ENCODE data around the gene QRSL1. TPM values are rescaled to one million over a fixed set of nuclear protein-coding genes. Genes with fewer than 3 reads are reported as not detected.
"Not testable (repeated sequence)": the region's sequence is repeated elsewhere in the genome, so short reads cannot be mapped to it uniquely, and the experiment has no call there.

QRSL1 gene
- total RNA-seq, 1 donor from 2014 or later = 18.4 TPM

GRCh38 chr6:106694343-106694742, 65.0 kb downstream of the QRSL1 start:
- no peak for TF ChIP-seq CTCF (IDR thresholded peaks at IDR 0.05; ENCODE audit: insufficient read depth, low read length, poor library complexity, severe bottlenecking)
- no peak for DNase-seq (ENCODE audit: low read depth)
- H3K4me3 ChIP-seq (ENCODE audit: low read depth, low read length) = no peak overlapping the region
- no peaks in the 10 kb centered on the region for H3K36me3 ChIP-seq (ENCODE audit: control insufficient read depth, insufficient read depth, low read length)
- no peaks in the 10 kb centered on the region for H3K27me3 ChIP-seq (ENCODE audit: control insufficient read depth, insufficient read depth, low read length)

- H3K36me3 ChIP-seq (ENCODE audit: control insufficient read depth, insufficient read depth, low read length) = no peaks in the 10 kb centered on the region
- DNase-seq (ENCODE audit: low read depth) = no peak
- no peak for TF ChIP-seq CTCF (IDR thresholded peaks at IDR 0.05; ENCODE audit: insufficient read depth, low read length, poor library complexity, severe bottlenecking)
- H3K27me3 ChIP-seq (ENCODE audit: control insufficient read depth, insufficient read depth, low read length) = no peaks in the 10 kb centered on the region
- no peak overlapping the region for H3K4me3 ChIP-seq (ENCODE audit: low read depth, low read length)
These were observed 71.2 kb downstream of the QRSL1 start for GRCh38 chr6:106700581-106700980.

GRCh38 chr6:106701201-106701600, 71.8 kb downstream of the QRSL1 start:
- H3K4me3 ChIP-seq (ENCODE audit: low read depth, low read length); DNase-seq (ENCODE audit: low read depth); H3K36me3 ChIP-seq (ENCODE audit: control insufficient read depth, insufficient read depth, low read length); H3K27me3 ChIP-seq (ENCODE audit: control insufficient read depth, insufficient read depth, low read length): not testable (repeated sequence)

GRCh38 chr6:106702046-106702445, 72.7 kb downstream of the QRSL1 start:
- DNase-seq (ENCODE audit: low read depth) = no peak
- TF ChIP-seq CTCF (IDR thresholded peaks at IDR 0.05; ENCODE audit: insufficient read depth, low read length, poor library complexity, severe bottlenecking) = no peak
- no peak overlapping the region for H3K4me3 ChIP-seq (ENCODE audit: low read depth, low read length)
- H3K27me3 ChIP-seq (ENCODE audit: control insufficient read depth, insufficient read depth, low read length) = no peaks in the 10 kb centered on the region
- no peaks in the 10 kb centered on the region for H3K36me3 ChIP-seq (ENCODE audit: control insufficient read depth, insufficient read depth, low read length)

- Histone ChIP-seq H3K27me3 (ENCODE audit: control insufficient read depth, insufficient read depth, low read length) (no peaks in the 10 kb centered on the region), H3K36me3 (ENCODE audit: control insufficient read depth, insufficient read depth, low read length) (no peaks in the 10 kb centered on the region), H3K4me3 (ENCODE audit: low read depth, low read length) (no peak overlapping the region)
- TF ChIP-seq CTCF (IDR thresholded peaks at IDR 0.05; ENCODE audit: insufficient read depth, low read length, poor library complexity, severe bottlenecking) = no peak
- DNase-seq (ENCODE audit: low read depth) = peak; percentile 42
These were observed 73.2 kb downstream of the QRSL1 start for GRCh38 chr6:106702451-106703110.

- no peaks in the 10 kb centered on the region for H3K27me3 ChIP-seq (ENCODE audit: control insufficient read depth, insufficient read depth, low read length)
- no peak for TF ChIP-seq CTCF (IDR thresholded peaks at IDR 0.05; ENCODE audit: insufficient read depth, low read length, poor library complexity, severe bottlenecking)
- no peak overlapping the region for H3K4me3 ChIP-seq (ENCODE audit: low read depth, low read length)
- DNase-seq (ENCODE audit: low read depth) = no peak
- H3K36me3 ChIP-seq (ENCODE audit: control insufficient read depth, insufficient read depth, low read length) = no peaks in the 10 kb centered on the region
These were observed 74.9 kb downstream of the QRSL1 start for GRCh38 chr6:106704327-106704726.

All from kidney epithelial cell (primary cell).